Gastroesophageal sphincter (tissue), 4 donors: ENCODE measurements around the gene LORICRIN. TPM values are rescaled to one million over a fixed set of nuclear protein-coding genes. Genes with fewer than 3 reads are reported as not detected.
"Not testable (repeated sequence)": the region's sequence is repeated elsewhere in the genome, so short reads cannot be mapped to it uniquely, and the experiment has no call there.

Experiments used
- ATAC-seq: fragments of 150-250 bp; one replicate; pipeline ENCODE4 v1.9.1; 2016; ENCODE audit warnings: mild to moderate bottlenecking, moderate library complexity
- H3K27ac ChIP-seq, 4 donors: fragments of 200-600 bp; sonication (generic) in 3 of 4; 1 replicate in 3 of 4; 2 replicates in 1 of 4; pipeline ENCODE4 v1.5.1; 2016 to 2019
- H3K27me3 ChIP-seq: fragments of 200-600 bp; sonication (generic); one replicate; pipeline ENCODE4 v1.5.1; 2019
- H3K36me3 ChIP-seq, 2 donors: fragments of 200-600 bp; sonication (generic); one replicate each; pipeline ENCODE4 v1.5.1; 2019; ENCODE audit warnings: control low read depth in 1 of 2
- H3K4me1 ChIP-seq, 3 donors: fragments of 200-600 bp; sonication (generic); 1 replicate in 2 of 3; 2 replicates in 1 of 3; pipeline ENCODE4 v1.5.1; 2016 to 2019; ENCODE audit warnings: control low read depth in 2 of 3
- H3K4me3 ChIP-seq, 2 donors: fragments of 200-600 bp; sonication (generic); one replicate each; pipeline ENCODE4 v1.5.1; 2019; ENCODE audit warnings: mild to moderate bottlenecking in 1 of 2, moderate library complexity in 1 of 2
- H3K9me3 ChIP-seq, 3 donors: fragments of 200-600 bp; sonication (generic); one replicate each; pipeline ENCODE4 v1.5.1; 2017 to 2019; ENCODE audit warnings: control low read depth in 2 of 3
- CTCF ChIP-seq, 4 experiments: fragments of 200-600 bp in 2 of 4; fragments of 450-650 bp in 2 of 4; sonication (generic) in 1 of 4; IDR thresholded peaks; one replicate each; pipeline ENCODE4 v1.5.1; 2017 to 2019; ENCODE audit warnings: antibody characterized with exemption in 4 of 4, mild to moderate bottlenecking in 2 of 4, moderate library complexity in 2 of 4
- EP300 ChIP-seq: sonication (generic); formaldehyde crosslinking; IDR thresholded peaks from one replicate; pipeline ENCODE4 v1.6.1; 2017; ENCODE audit warnings: antibody characterized with exemption, mild to moderate bottlenecking
- POLR2A ChIP-seq, 2 donors: fragments of 450-650 bp; IDR thresholded peaks; one replicate each; pipeline ENCODE4 v1.6.1; 2017; ENCODE audit warnings: antibody characterized with exemption in 2 of 2, mild to moderate bottlenecking in 2 of 2, moderate library complexity in 1 of 2
- POLR2AphosphoS5 ChIP-seq: sonication (generic); formaldehyde crosslinking; IDR thresholded peaks from one replicate; pipeline ENCODE4 v1.6.1; 2017; ENCODE audit warnings: antibody characterized with exemption
- WGBS, 2 donors: methylation state at CpG; one replicate each; pipeline ENCODE4 v1.1.5; 2018; ENCODE audit warnings: low coverage in 1 of 2; 5-methylcytosine and 5-hydroxymethylcytosine counted together
- total RNA-seq, 4 donors: library from RNA; depleted of rRNA; stranded (reverse); fragments of >200 nt; gene quantifications; one replicate each; pipeline ENCODE4 v1.1.0, GENCODE V29; 2016

Gene LORICRIN
- total RNA-seq, 4 donors from 2014 or later = not detected

GRCh38 chr1:153217744-153218416 lies 41.6 kb upstream of the LORICRIN start:
- H3K9me3 ChIP-seq = no peaks in the 10 kb centered on the region
- WGBS, 2 donors = 59% methylated on average over 2 of the region's 2 CpGs
- no peak for ATAC-seq
- H3K36me3 ChIP-seq = no peaks in the 10 kb centered on the region
- no peak overlapping the region for H3K4me3 ChIP-seq
- no peaks in the 10 kb centered on the region for H3K27me3 ChIP-seq
- H3K4me1 ChIP-seq = no peaks in the 10 kb centered on the region
- TF ChIP-seq POLR2AphosphoS5 (no peak), CTCF (IDR thresholded peaks at IDR 0.05) (no peak), EP300 (no peak), POLR2A (IDR thresholded peaks at IDR 0.05) (no peak)
- no peak overlapping the region for H3K27ac ChIP-seq

DNA sequence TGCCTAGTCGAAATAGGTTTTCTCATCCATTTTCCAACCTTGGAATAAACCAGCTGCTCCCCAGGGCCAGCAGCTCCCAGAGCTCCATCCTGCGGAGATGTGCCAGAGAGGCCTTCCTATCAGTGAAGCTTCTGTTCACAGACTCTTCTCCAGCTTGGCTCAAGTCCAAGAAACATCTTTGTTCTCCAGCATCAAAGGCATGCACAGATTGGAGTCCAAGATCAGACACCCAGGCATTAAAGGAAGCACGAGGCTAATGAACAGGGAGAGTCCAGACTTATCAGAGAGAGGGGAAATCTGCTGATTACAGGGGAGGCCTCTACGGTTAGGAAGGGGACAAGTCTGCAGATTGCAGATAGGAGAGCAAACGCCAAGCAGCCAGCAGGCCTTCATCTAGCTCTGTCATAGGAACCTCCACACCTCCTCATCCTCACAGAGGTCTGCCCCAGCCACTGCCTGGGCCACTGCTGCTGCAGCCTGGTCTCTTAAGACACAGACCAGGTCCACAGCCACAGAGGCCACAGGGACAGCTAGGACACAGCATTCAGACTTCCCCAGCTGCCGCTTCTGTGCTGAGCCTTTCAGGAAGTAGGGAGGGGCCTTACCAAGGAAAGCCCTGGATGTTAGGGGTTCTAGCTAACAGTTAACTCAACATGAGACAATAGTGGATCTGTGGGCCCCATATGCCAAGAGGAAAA lies 38.7 kb upstream of the LORICRIN start:
- 34 to 67% methylated on average over 1 to 3 of the region's 6 CpGs for WGBS, 2 donors
- Histone ChIP-seq H3K9me3 (no peaks in the 10 kb centered on the region), H3K4me3 (no peak overlapping the region), H3K27ac (no peak overlapping the region), H3K36me3 (no peaks in the 10 kb centered on the region), H3K27me3 (peaks cover 10% of the 10 kb centered on the region), H3K4me1 (no peaks in the 10 kb centered on the region)
- no peak for ATAC-seq
- no peak for TF ChIP-seq POLR2AphosphoS5
- no peak for TF ChIP-seq POLR2A (IDR thresholded peaks at IDR 0.05)
- no peak for TF ChIP-seq EP300
- TF ChIP-seq CTCF (IDR thresholded peaks at IDR 0.05) = no peak

DNA sequence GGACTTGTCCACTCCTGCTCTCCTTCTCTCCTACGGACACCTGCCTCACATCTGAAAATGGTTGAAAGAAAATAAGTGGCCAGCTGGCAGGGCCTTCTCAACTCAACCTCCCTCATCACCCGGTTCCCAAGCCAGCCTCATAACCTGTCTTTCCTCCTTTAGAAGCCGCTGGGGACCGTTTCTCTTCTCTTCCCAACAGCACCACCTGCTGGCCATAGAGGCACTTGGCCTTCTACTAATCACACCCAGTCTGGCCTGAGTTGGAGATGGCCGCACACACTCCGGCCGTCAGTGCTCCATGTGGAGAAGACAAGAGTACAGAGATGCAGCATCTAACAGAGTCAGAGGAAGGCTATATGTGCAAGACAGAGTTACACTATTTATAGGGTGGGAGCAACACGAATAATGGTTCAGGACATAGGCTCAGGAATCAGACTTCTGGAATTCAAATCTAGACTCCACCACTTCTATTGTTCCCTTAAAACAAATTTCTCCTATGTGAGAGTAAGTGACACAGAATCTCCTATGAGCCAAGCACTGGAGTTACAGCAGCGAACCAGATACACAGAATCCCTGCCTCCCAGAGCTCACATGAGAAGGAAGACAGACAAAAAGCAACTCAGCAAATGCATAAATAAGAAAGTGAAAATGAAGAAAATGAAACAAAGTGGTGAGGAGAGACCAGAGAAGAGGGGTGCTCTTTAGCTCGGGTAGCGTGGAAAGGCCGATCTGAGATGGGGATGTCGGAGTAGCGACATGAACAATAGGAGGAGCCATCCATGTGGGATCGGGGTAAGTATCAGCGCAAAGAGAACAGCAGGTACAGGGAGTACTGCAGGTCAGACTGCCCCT lies 36.2 kb upstream of the LORICRIN start:
- not testable (repeated sequence) for H3K27ac ChIP-seq, H3K9me3 ChIP-seq, H3K4me1 ChIP-seq, H3K36me3 ChIP-seq, H3K4me3 ChIP-seq
- TF ChIP-seq CTCF (IDR thresholded peaks at IDR 0.05) = peak; percentile 38 to 74 (median 66)
- peak; percentile 79 for ATAC-seq
- peaks cover 12% of the 10 kb centered on the region for H3K27me3 ChIP-seq
- 63 to 74% methylated on average over 5 to 11 of the region's 16 CpGs for WGBS, 2 donors

DNA sequence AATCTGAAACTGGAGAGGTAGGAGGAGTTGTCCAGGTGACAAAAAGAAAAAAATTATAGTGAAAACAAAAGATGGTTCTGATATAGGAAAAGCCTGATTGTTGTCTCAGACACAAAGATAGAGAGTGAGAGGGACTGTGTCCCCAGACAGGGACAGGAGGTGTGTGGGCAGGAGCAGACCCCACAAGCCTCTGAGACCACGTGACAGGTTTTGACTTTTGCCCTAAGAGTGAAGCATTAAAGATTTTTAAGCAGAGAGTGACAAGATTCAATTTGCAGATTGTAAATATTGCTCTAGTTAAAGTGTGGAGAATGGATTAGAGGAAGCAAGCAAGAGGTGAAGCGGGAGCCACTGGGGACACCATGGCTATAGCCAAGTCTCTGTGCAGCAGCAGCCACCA lies 31.7 kb upstream of the LORICRIN start:
- ATAC-seq = no peak
- H3K9me3 ChIP-seq = no peaks in the 10 kb centered on the region
- H3K4me3 ChIP-seq = no peak overlapping the region
- WGBS, 2 donors = 59 to 80% methylated on average over 1 to 2 of the region's 2 CpGs
- peaks cover 12% of the 10 kb centered on the region for H3K27me3 ChIP-seq
- H3K4me1 ChIP-seq = no peaks in the 10 kb centered on the region
- H3K27ac ChIP-seq = no peak overlapping the region
- no peaks in the 10 kb centered on the region for H3K36me3 ChIP-seq
- TF ChIP-seq POLR2AphosphoS5 = no peak
- TF ChIP-seq POLR2A (IDR thresholded peaks at IDR 0.05) = no peak
- no peak for TF ChIP-seq CTCF (IDR thresholded peaks at IDR 0.05)
- TF ChIP-seq EP300 = no peak
